Loucy (cell line): Measurements from ENCODE around the gene SIRPA.

ENCODE experiments used
- CTCF ChIP-seq: fragments of 200-600 bp; sonication (generic); conservative IDR thresholded peaks from 2 replicates; pipeline ENCODE4 v1.5.1; 2014; ENCODE audit warnings: mild to moderate bottlenecking, antibody characterized with exemption, low read length
- EZH2phosphoT487 ChIP-seq: fragments of 200-600 bp; IDR thresholded peaks from 2 replicates; pipeline ENCODE4 v1.6.1; 2018; ENCODE audit warnings: antibody characterized with exemption, mild to moderate bottlenecking, moderate library complexity, borderline replicate concordance

- no peak for TF ChIP-seq CTCF
- no peak for TF ChIP-seq EZH2phosphoT487
Measured at GRCh38 chr20:1867495-1868260, 27.5 kb upstream of the SIRPA start.
